GM13976 (cell line): ENCODE measurements around the gene ATRIP.

Experiments
- DNase-seq: peaks from one replicate; pipeline ENCODE4 v3.0.0; 2012; ENCODE audit warnings: low spot score
- in situ Hi-C: fragments of 300-500 bp; cut with MboI; formaldehyde crosslinking; loops from one replicate; pipeline ENCODE4 v1.12.0; 2022; ENCODE audit warnings: low sequenced_read_pairs, mixed read lengths, inconsistent platforms; ENCODE audit not compliant: unreplicated experiment
- TF ChIP-seq, protein P1 (sequence below): IDR thresholded peaks from 2 replicates; pipeline ENCODE4 v1.5.1; 2012; ENCODE audit warnings: borderline replicate concordance, mild to moderate bottlenecking; ENCODE audit not compliant: insufficient read depth; ENCODE audit errors: extremely low read depth, missing control alignments, control extremely low read depth

The ATRIP gene

GRCh38 chr3:48419597-48419996 is 26.9 kb upstream of the ATRIP start:
- in situ Hi-C loops, result no loop called here

DNA sequence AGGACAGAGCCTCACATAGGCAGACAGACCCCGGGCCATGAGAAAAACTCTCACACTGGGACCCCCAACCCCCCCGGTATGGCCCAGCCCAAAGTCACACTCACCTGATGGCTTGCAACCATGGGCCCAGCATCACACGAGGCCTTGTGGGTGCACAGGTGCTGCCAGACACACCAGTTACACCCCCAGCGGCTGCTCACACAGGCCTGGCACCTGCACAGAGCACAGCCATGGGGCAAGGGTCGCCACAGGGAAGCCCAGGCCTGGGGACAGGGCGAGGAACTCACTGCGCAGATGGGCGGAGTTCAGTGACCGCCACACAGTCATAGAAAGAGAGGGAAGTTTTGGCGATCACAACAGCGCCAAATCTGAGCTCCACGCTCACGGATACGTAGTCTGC is 26.0 kb upstream of the ATRIP start:
- TF ChIP-seq, protein P1, sequence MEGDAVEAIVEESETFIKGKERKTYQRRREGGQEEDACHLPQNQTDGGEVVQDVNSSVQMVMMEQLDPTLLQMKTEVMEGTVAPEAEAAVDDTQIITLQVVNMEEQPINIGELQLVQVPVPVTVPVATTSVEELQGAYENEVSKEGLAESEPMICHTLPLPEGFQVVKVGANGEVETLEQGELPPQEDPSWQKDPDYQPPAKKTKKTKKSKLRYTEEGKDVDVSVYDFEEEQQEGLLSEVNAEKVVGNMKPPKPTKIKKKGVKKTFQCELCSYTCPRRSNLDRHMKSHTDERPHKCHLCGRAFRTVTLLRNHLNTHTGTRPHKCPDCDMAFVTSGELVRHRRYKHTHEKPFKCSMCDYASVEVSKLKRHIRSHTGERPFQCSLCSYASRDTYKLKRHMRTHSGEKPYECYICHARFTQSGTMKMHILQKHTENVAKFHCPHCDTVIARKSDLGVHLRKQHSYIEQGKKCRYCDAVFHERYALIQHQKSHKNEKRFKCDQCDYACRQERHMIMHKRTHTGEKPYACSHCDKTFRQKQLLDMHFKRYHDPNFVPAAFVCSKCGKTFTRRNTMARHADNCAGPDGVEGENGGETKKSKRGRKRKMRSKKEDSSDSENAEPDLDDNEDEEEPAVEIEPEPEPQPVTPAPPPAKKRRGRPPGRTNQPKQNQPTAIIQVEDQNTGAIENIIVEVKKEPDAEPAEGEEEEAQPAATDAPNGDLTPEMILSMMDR, result no peak
- in situ Hi-C loops, result no loop called here
- DNase-seq, result no peak

More at GRCh38 chr3:48419597-48419996, 26.9 kb upstream of the ATRIP start:
- TF ChIP-seq, protein P1, result no peak
- DNase-seq, result no peak

DNA sequence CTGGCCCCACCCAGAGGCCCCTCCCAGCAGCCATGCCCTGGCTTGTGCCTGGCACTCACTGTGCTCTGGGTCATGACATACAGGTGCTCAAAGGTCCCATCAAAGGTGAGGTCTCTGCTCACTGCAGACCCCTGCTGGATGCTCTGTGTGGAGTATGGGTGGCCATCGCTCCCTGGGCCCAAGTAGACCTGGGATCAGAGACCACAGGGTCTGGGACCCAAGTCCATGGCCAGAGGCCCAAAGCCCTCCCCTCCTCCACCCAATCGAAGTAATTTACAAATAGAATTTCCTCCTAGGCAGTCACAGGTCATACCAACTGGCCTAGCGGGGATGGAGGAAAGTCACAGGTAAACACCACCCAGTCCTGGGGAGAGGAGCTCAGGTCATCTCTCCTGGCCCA is 24.3 kb upstream of the ATRIP start:
- in situ Hi-C loops, result no loop called here
- TF ChIP-seq, protein P1, result no peak
- DNase-seq, result no peak

DNA sequence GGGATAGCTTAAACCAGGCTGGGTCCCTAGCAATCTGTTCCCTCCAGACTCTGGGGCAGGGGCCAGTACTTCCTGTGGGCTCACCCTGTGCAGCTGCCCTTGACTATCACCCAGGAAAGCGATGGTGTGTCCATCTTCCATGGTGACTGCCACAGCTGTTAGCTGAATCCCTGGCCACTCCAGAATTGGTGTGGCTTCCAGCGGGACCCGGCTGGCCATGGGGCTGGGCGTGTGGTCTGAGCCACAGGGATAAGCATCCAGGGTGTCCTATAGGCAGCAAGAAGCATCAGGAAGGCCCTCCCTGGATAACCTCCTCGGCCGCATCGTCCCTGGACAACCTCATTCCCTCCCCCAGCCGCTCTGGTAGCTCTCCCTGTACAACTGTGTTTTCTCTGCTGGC is 23.9 kb upstream of the ATRIP start:
- in situ Hi-C loops, result no loop called here
- TF ChIP-seq, protein P1, result no peak
- DNase-seq, result no peak

DNA sequence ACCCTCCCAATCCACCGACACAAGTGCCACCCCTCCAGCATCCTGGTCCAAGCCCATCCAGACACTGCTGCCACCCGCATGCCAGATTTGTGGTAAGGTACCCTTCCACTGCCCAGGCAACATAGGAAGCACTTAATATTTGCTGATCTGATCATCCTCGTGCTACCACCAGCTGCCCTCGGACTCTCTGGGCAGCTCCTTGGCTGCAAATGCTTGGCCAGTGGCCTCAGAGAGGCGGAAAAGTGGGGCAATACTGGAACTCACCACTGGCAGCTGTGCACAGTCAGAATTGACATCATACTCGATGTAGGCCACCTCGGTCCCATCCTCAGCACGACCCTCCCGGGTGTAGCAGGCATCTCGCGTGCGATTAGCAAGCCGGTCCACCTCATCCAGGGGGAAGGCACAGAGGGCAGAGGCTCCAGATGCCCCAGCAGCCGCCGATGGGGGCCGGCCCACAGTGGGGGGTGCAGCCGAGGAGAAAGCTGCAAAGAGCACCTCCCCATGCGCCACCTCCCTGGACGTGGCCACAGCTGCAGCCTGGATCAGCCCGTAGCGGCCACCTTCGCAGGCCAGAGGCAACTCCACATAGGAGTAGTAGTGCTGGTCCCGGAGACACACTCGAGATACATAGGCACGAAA is 23.2 kb upstream of the ATRIP start:
- in situ Hi-C loops, result no loop called here
- TF ChIP-seq, protein P1, result no peak
- no peak for DNase-seq

DNA sequence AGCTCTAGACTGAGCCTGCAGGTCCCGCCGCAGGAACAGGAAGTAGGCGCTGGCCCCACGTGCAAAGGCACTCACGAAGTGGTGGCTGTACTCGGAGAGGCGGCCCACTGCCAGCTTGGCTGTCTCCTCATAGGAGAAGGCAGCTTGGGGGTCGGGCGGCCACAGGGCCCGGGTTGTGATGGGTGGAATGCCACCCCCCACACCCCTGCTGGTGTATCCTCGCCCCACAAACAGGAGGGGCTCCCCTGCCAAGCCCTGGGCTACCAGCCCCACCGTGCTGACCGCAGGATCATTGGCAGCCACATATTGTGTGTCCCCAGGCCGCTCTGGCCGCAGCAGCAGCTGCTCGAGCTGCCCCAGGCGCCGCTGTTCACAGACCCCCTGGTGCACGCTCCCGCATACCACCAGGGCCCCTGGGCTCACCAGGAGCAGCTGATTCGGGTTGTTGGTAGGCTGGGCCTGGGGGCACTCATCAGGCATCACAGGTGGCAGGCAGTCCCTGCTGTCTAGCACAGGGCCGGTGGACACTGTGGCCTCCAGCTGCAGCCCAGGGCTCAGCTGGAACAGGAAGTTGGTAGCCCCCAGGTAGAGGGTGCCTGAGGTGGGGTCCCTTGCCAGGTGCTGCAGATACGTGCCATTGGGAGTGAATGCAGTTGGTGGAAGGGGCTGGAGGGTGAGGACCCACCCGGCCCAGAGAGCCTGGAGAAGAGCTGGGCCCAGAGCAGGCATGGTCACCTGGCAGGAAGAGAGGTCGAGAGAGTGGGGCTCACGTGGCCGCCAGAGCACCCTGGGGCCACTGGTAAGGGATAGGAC is 22.4 kb upstream of the ATRIP start:
- DNase-seq, result no peak
- TF ChIP-seq, protein P1, result no peak
- in situ Hi-C loops, result no loop called here
